Measurements from ENCODE around the gene DAPK2.

- TF ChIP-seq RAD21 (IDR thresholded peaks at IDR 0.05; ENCODE audit: low read depth), result no peak
- no peak for TF ChIP-seq FOXM1 (IDR thresholded peaks at IDR 0.05; ENCODE audit: borderline replicate concordance, low read depth)
- TF ChIP-seq ZBTB7A (IDR thresholded peaks at IDR 0.05; ENCODE audit: low read depth), result no peak
- no peak for TF ChIP-seq CREB1 (IDR thresholded peaks at IDR 0.05; ENCODE audit: low read depth)
- no peak for TF ChIP-seq MAX (IDR thresholded peaks at IDR 0.05)
- no peak for TF ChIP-seq CEBPB (IDR thresholded peaks at IDR 0.05)
- TF ChIP-seq TEAD4 (IDR thresholded peaks at IDR 0.05), result no peak
- TF ChIP-seq EP300 (IDR thresholded peaks at IDR 0.05; ENCODE audit: borderline replicate concordance), result no peak
- TF ChIP-seq YY1 (IDR thresholded peaks at IDR 0.05; ENCODE audit: low read depth), result no peak
- TF ChIP-seq REST (IDR thresholded peaks at IDR 0.05; ENCODE audit: low read depth), result no peak
- no peak for TF ChIP-seq USF1 (IDR thresholded peaks at IDR 0.05)
Measured at GRCh38 chr15:63891768-63892133, 154.5 kb downstream of the DAPK2 start.

Data from Ishikawa (cell line).